Loucy (cell line): ENCODE data around the gene BMERB1.

Source experiments
- EZH2phosphoT487 ChIP-seq: fragments of 200-600 bp; IDR thresholded peaks from 2 replicates; pipeline ENCODE4 v1.6.1; 2018; ENCODE audit warnings: antibody characterized with exemption, mild to moderate bottlenecking, moderate library complexity, borderline replicate concordance
- TF ChIP-seq, protein P1 (sequence below): fragments of 200-600 bp; sonication (generic); conservative IDR thresholded peaks from 2 replicates; pipeline ENCODE4 v1.5.1; 2014; ENCODE audit warnings: mild to moderate bottlenecking, antibody characterized with exemption, low read length

- TF ChIP-seq, protein P1, sequence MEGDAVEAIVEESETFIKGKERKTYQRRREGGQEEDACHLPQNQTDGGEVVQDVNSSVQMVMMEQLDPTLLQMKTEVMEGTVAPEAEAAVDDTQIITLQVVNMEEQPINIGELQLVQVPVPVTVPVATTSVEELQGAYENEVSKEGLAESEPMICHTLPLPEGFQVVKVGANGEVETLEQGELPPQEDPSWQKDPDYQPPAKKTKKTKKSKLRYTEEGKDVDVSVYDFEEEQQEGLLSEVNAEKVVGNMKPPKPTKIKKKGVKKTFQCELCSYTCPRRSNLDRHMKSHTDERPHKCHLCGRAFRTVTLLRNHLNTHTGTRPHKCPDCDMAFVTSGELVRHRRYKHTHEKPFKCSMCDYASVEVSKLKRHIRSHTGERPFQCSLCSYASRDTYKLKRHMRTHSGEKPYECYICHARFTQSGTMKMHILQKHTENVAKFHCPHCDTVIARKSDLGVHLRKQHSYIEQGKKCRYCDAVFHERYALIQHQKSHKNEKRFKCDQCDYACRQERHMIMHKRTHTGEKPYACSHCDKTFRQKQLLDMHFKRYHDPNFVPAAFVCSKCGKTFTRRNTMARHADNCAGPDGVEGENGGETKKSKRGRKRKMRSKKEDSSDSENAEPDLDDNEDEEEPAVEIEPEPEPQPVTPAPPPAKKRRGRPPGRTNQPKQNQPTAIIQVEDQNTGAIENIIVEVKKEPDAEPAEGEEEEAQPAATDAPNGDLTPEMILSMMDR: no peak
- no peak for TF ChIP-seq EZH2phosphoT487
Observed at GRCh38 chr16:15611610-15612009, 177.2 kb downstream of the BMERB1 start.
